ENCODE measurements around the gene MAP7D2.
"Not testable (repeated sequence)": the region's sequence is repeated elsewhere in the genome, so short reads cannot be mapped to it uniquely, and the experiment has no call there.

Gene MAP7D2

DNA sequence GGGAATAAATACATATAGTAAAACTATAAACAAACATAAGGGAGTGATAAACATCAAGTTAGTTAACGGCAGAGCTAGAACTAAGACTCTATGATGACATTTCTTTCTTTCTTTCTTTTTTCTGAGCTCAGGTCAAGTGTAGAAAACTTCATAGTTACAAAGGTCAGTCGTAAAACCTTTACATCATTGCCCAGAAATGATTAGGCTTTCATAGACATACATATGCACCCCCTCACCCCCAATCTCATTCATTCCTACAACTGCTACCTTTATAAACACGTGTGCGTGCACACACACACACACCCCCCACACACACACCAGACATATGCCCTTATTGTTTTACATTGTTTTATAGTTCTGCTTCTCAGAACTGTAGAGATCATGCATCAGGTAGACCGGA, 19.2 kb upstream of the MAP7D2 start:
- Histone ChIP-seq H3K36me3 (ENCODE audit: control insufficient read depth, insufficient read depth, low read length) (no peaks in the 10 kb centered on the region), H3K4me3 (ENCODE audit: low read length) (no peak overlapping the region), H3K27me3 (ENCODE audit: control insufficient read depth, insufficient read depth, low read length) (no peaks in the 10 kb centered on the region), H3K9ac (ENCODE audit: low read length) (no peak overlapping the region), H3K9me3 (ENCODE audit: control insufficient read depth, low read length) (no peaks in the 10 kb centered on the region), H3K4me1 (ENCODE audit: control insufficient read depth, insufficient read depth, low read length) (no peaks in the 10 kb centered on the region)

DNA sequence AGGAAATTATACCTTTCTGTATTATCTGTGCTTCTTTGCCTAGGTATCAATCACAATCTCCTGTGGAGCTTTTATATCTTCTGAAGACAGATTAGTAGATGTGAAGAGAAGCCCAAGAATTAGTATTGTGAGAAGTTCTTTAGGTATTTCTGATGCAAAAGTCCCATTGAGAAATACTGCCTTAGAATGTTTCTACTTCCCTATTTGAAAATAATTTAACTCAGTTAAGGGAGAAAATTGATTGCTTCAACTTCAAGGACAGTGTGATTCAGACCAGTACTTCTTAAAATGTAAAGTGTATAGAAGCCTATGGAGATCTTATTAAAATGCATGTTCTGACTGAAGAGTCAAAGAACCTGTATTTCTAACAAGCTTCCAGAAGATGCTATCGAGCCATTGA, 16.0 kb upstream of the MAP7D2 start:
- Histone ChIP-seq H3K9me3 (ENCODE audit: control insufficient read depth, low read length) (no peaks in the 10 kb centered on the region), H3K27me3 (ENCODE audit: control insufficient read depth, insufficient read depth, low read length) (no peaks in the 10 kb centered on the region), H3K4me1 (ENCODE audit: control insufficient read depth, insufficient read depth, low read length) (no peaks in the 10 kb centered on the region), H3K4me3 (ENCODE audit: low read length) (no peak overlapping the region), H3K9ac (ENCODE audit: low read length) (no peak overlapping the region), H3K36me3 (ENCODE audit: control insufficient read depth, insufficient read depth, low read length) (no peaks in the 10 kb centered on the region)

DNA sequence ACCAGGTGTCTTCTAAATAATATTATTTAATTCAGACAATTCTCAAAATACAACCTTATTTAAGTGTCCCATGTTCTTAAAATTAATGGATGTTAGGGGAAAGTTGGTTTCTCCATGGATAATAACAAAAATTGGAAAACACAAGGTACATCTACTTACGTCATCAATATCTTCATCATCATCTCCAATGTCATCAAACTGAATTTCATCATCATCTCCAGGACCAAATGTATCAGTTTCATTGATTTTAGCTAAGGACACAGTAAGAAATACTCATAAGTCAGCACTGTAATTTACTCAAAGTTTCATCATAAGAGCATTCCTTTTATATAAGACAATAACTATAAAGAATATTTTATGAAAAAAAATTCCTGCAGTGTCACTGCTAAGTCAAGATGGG, 13.7 kb upstream of the MAP7D2 start:
- Histone ChIP-seq H3K36me3 (ENCODE audit: control insufficient read depth, insufficient read depth, low read length) (no peaks in the 10 kb centered on the region), H3K9me3 (ENCODE audit: control insufficient read depth, low read length) (no peaks in the 10 kb centered on the region), H3K4me3 (ENCODE audit: low read length) (no peak overlapping the region), H3K27me3 (ENCODE audit: control insufficient read depth, insufficient read depth, low read length) (no peaks in the 10 kb centered on the region), H3K4me1 (ENCODE audit: control insufficient read depth, insufficient read depth, low read length) (no peaks in the 10 kb centered on the region), H3K9ac (ENCODE audit: low read length) (no peak overlapping the region)

- H3K36me3 ChIP-seq (ENCODE audit: control insufficient read depth, insufficient read depth, low read length), result no peaks in the 10 kb centered on the region
Observed at GRCh38 chrX:20129547-20129946, 12.8 kb upstream of the MAP7D2 start.

GRCh38 chrX:20128670-20129069, 12.0 kb upstream of the MAP7D2 start:
- Histone ChIP-seq H3K9me3 (ENCODE audit: control insufficient read depth, low read length) (no peaks in the 10 kb centered on the region), H3K36me3 (ENCODE audit: control insufficient read depth, insufficient read depth, low read length) (no peaks in the 10 kb centered on the region), H3K4me3 (ENCODE audit: low read length) (no peak overlapping the region), H3K9ac (ENCODE audit: low read length) (no peak overlapping the region), H3K4me1 (ENCODE audit: control insufficient read depth, insufficient read depth, low read length) (no peaks in the 10 kb centered on the region), H3K27me3 (ENCODE audit: control insufficient read depth, insufficient read depth, low read length) (no peaks in the 10 kb centered on the region)

More at GRCh38 chrX:20129547-20129946, 12.8 kb upstream of the MAP7D2 start:
- Histone ChIP-seq H3K27me3 (ENCODE audit: control insufficient read depth, insufficient read depth, low read length) (no peaks in the 10 kb centered on the region), H3K9me3 (ENCODE audit: control insufficient read depth, low read length) (no peaks in the 10 kb centered on the region), H3K9ac (ENCODE audit: low read length) (no peak overlapping the region), H3K4me3 (ENCODE audit: low read length) (no peak overlapping the region), H3K4me1 (ENCODE audit: control insufficient read depth, insufficient read depth, low read length) (no peaks in the 10 kb centered on the region)

- H3K9ac ChIP-seq (ENCODE audit: low read length), result not testable (repeated sequence)
Observed at GRCh38 chrX:20127440-20127839, 10.7 kb upstream of the MAP7D2 start.

GRCh38 chrX:20126833-20127232, 10.1 kb upstream of the MAP7D2 start:
- H3K9ac ChIP-seq (ENCODE audit: low read length); H3K4me3 ChIP-seq (ENCODE audit: low read length); H3K27me3 ChIP-seq (ENCODE audit: control insufficient read depth, insufficient read depth, low read length); H3K9me3 ChIP-seq (ENCODE audit: control insufficient read depth, low read length); H3K36me3 ChIP-seq (ENCODE audit: control insufficient read depth, insufficient read depth, low read length); H3K4me1 ChIP-seq (ENCODE audit: control insufficient read depth, insufficient read depth, low read length): not testable (repeated sequence)

More at GRCh38 chrX:20127440-20127839, 10.7 kb upstream of the MAP7D2 start:
- not testable (repeated sequence) for H3K36me3 ChIP-seq (ENCODE audit: control insufficient read depth, insufficient read depth, low read length); H3K4me1 ChIP-seq (ENCODE audit: control insufficient read depth, insufficient read depth, low read length); H3K4me3 ChIP-seq (ENCODE audit: low read length); H3K9me3 ChIP-seq (ENCODE audit: control insufficient read depth, low read length); H3K27me3 ChIP-seq (ENCODE audit: control insufficient read depth, insufficient read depth, low read length)

DNA sequence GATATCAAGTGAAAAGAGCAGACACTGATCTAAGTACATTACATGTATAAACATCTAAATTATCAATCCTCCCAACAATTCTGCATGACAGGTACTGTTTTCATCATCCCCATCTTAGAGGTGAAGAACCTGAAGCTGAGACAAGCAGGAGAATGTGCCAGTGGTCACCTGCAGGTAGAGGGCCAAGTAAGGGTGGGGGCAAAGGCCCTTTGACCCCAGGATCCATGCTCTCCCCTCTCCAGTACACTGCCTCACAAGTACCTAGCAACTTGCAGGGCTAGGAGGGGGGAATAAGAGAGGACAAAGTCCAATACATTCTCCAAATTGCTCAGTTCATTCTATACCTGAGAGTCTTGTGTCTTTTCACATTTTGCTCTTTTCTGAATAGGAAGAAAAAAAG, 8.3 kb upstream of the MAP7D2 start:
- Histone ChIP-seq H3K9me3 (ENCODE audit: control insufficient read depth, low read length) (no peaks in the 10 kb centered on the region), H3K4me3 (ENCODE audit: low read length) (no peak overlapping the region), H3K4me1 (ENCODE audit: control insufficient read depth, insufficient read depth, low read length) (no peaks in the 10 kb centered on the region), H3K27me3 (ENCODE audit: control insufficient read depth, insufficient read depth, low read length) (no peaks in the 10 kb centered on the region), H3K36me3 (ENCODE audit: control insufficient read depth, insufficient read depth, low read length) (no peaks in the 10 kb centered on the region), H3K9ac (ENCODE audit: low read length) (no peak overlapping the region)

GRCh38 chrX:20118065-20118824, 1.5 kb upstream of the MAP7D2 start:
- Histone ChIP-seq H3K27me3 (ENCODE audit: control insufficient read depth, insufficient read depth, low read length) (no peaks in the 10 kb centered on the region), H3K36me3 (ENCODE audit: control insufficient read depth, insufficient read depth, low read length) (no peaks in the 10 kb centered on the region), H3K9ac (ENCODE audit: low read length) (no peak overlapping the region), H3K9me3 (ENCODE audit: control insufficient read depth, low read length) (no peaks in the 10 kb centered on the region), H3K4me3 (ENCODE audit: low read length) (no peak overlapping the region), H3K4me1 (ENCODE audit: control insufficient read depth, insufficient read depth, low read length) (peaks cover 3% of the 10 kb centered on the region)

- no peaks in the 10 kb centered on the region for H3K9me3 ChIP-seq (ENCODE audit: control insufficient read depth, low read length)
- H3K4me3 ChIP-seq (ENCODE audit: low read length), result no peak overlapping the region
- H3K36me3 ChIP-seq (ENCODE audit: control insufficient read depth, insufficient read depth, low read length), result no peaks in the 10 kb centered on the region
- H3K27me3 ChIP-seq (ENCODE audit: control insufficient read depth, insufficient read depth, low read length), result no peaks in the 10 kb centered on the region
- no peak overlapping the region for H3K9ac ChIP-seq (ENCODE audit: low read length)
- peaks cover 3% of the 10 kb centered on the region for H3K4me1 ChIP-seq (ENCODE audit: control insufficient read depth, insufficient read depth, low read length)
Observed at GRCh38 chrX:20116087-20116576, 575 bp downstream of the MAP7D2 start.

DNA sequence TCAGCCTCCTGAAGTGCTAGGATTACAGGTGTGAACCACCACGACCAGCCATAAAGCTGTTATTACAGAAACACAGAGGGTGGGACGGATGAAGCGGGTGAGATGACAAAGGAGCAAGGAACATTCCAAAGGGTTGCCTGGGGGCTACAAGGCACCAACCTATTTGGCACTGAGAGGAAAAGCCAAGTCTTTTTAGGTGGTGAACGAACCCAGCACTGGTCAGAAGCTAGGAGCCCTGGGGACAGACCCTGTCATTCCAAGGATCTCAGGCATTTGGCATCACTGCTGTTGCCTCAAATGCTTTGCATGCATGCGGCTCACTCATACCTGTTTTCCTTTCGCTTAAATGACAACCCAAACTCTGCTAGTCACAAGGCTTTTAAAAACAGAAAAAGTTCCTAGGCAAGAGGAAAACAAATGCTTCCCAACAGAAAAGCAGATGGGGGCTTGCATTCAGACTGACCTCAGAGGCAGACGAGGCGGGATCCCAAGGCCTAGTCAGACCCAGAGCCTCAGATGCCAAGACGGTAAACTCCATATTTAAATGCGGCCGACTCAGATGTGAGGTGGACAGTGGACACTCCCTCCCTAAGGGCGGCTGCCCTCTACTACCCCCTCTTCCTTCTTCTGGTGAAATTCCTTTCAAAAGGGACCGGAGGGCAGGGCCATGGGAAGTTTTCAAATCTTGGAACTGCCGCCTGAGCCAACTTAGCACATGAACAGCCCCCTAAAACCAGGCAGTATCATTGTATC, 4.5 kb downstream of the MAP7D2 start:
- Histone ChIP-seq H3K4me3 (ENCODE audit: low read length) (no peak overlapping the region), H3K9me3 (ENCODE audit: control insufficient read depth, low read length) (no peaks in the 10 kb centered on the region), H3K4me1 (ENCODE audit: control insufficient read depth, insufficient read depth, low read length) (peaks cover 3% of the 10 kb centered on the region), H3K36me3 (ENCODE audit: control insufficient read depth, insufficient read depth, low read length) (no peaks in the 10 kb centered on the region), H3K27me3 (ENCODE audit: control insufficient read depth, insufficient read depth, low read length) (no peaks in the 10 kb centered on the region), H3K9ac (ENCODE audit: low read length) (no peak overlapping the region)

DNA sequence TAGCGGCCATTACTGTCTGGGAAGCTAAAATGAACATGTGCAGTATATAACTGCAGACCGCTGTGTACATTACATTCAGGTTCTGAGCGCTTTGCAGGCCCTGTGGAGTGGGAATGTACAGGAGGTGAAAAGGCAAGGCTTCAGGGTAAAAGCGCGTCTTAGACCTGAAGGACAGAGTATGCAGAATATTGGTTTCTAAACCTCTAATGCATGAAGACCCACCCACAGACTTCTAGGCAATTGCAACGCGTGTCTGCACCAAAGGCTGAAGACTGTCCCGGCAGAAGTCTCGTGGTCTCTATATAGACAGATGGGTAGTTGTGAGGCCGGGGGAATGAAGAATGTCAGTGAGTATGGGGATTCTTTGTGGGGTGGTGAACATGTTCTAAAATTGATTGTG, 5.4 kb downstream of the MAP7D2 start:
- Histone ChIP-seq H3K4me3 (ENCODE audit: low read length) (no peak overlapping the region), H3K9ac (ENCODE audit: low read length) (no peak overlapping the region), H3K4me1 (ENCODE audit: control insufficient read depth, insufficient read depth, low read length) (no peaks in the 10 kb centered on the region), H3K9me3 (ENCODE audit: control insufficient read depth, low read length) (no peaks in the 10 kb centered on the region), H3K36me3 (ENCODE audit: control insufficient read depth, insufficient read depth, low read length) (no peaks in the 10 kb centered on the region), H3K27me3 (ENCODE audit: control insufficient read depth, insufficient read depth, low read length) (no peaks in the 10 kb centered on the region)

All from mucosa of stomach (tissue), 1 donor.